GM12878 (cell line): ENCODE measurements around the gene RETREG2. TPM values are rescaled to one million over a fixed set of nuclear protein-coding genes. Genes with fewer than 3 reads are reported as not detected.

Source experiments
- ATAC-seq: fragments of 200-7000 bp; cut with Tn5 transposase; 3 replicates; pipeline ENCODE4 v1.9.1; 2020; ENCODE audit warnings: mild to moderate bottlenecking, moderate library complexity
- BruUV-seq: library from RNA; stranded (reverse); fragments of 400-500 nt; replicated peaks from 2 replicates; lab custom pipeline; 2021; lab: Mats Ljungman, UMichigan
- CTCF ChIA-PET: fragments of 300-600 bp; sonication (Branson Sonifier 250); formaldehyde crosslinking; extraction: SDS; loops from one replicate; lab custom pipeline; 2021; ENCODE audit warnings: inconsistent platforms; lab: Yijun Ruan, JAX
- POLR2A ChIA-PET: fragments of 350-600 bp; formaldehyde crosslinking; extraction: SDS; loops from one replicate; lab custom pipeline; 2021; ENCODE audit warnings: inconsistent platforms; lab: Charles Lee
- RAD21 ChIA-PET: fragments of 300-600 bp; sonication (Branson Sonifier 250); formaldehyde crosslinking; loops from one replicate; lab custom pipeline; 2023; ENCODE audit warnings: antibody characterized with exemption; ENCODE audit not compliant: unreplicated experiment; lab: Charles Lee
- SMC1A ChIA-PET: fragments of 300-600 bp; sonication (Branson Sonifier 250); formaldehyde crosslinking; loops from one replicate; lab custom pipeline; 2023; ENCODE audit not compliant: unreplicated experiment, uncharacterized antibody; lab: Charles Lee
- DNase-seq: peaks from one replicate; pipeline ENCODE4 v3.0.0-alpha.2; 2011; ENCODE audit warnings: low read depth, low spot score
- FAIRE-seq: peaks from 3 replicates; lab custom pipeline; 2011; peaks lifted over from hg19 to GRCh38; lab: Jason Lieb, UNC
- H2AFZ ChIP-seq: 2 replicates; pipeline ENCODE4 v1.6.0; 2011; ENCODE audit warnings: low read depth, low read length, control low read depth; ENCODE audit not compliant: control insufficient read depth
- H3K27ac ChIP-seq: 2 replicates; pipeline ENCODE4 v1.5.1; 2011; ENCODE audit warnings: control low read depth; ENCODE audit not compliant: control insufficient read depth, insufficient read depth
- H3K27me3 ChIP-seq, 2 experiments: replicated peaks in 1 of 2; 2 replicates each; pipeline versions ENCODE4 v1.6.0 to v1.6.1; 2011; ENCODE audit warnings: low read length in 1 of 2; ENCODE audit not compliant: control insufficient read depth in 2 of 2, insufficient read depth in 2 of 2
- H3K36me3 ChIP-seq, 2 experiments: 2 replicates each; pipeline ENCODE4 v1.5.1; 2011; ENCODE audit warnings: low read length in 1 of 2; ENCODE audit not compliant: control insufficient read depth in 2 of 2, insufficient read depth in 2 of 2
- H3K4me1 ChIP-seq: 2 replicates; pipeline ENCODE4 v1.6.1; 2011; ENCODE audit warnings: mild to moderate bottlenecking, low read length, moderate library complexity, mixed read lengths; ENCODE audit not compliant: control insufficient read depth, insufficient read depth
- H3K4me2 ChIP-seq: 2 replicates; pipeline ENCODE4 v1.6.0; 2011; ENCODE audit warnings: control low read depth; ENCODE audit not compliant: control insufficient read depth, insufficient read depth
- H3K4me3 ChIP-seq: fragments of 200-600 bp; sonication (generic); 2 replicates; pipeline ENCODE4 v1.5.1; 2016
- H3K79me2 ChIP-seq: 2 replicates; pipeline ENCODE4 v1.6.0; 2011; ENCODE audit warnings: low read length; ENCODE audit not compliant: control insufficient read depth, insufficient read depth
- H3K9ac ChIP-seq: 2 replicates; pipeline ENCODE4 v1.8.0; 2011; ENCODE audit warnings: low read length, control low read depth, mixed read lengths; ENCODE audit not compliant: control insufficient read depth, insufficient read depth
- H3K9me3 ChIP-seq: replicated peaks from 3 replicates; pipeline ENCODE4 v1.5.1; 2011; ENCODE audit warnings: mild to moderate bottlenecking, low read length; ENCODE audit not compliant: control insufficient read depth, insufficient read depth
- H4K20me1 ChIP-seq: 2 replicates; pipeline ENCODE4 v1.6.0; 2011; ENCODE audit not compliant: control insufficient read depth, insufficient read depth
- CREB1 ChIP-seq: IDR thresholded peaks from 2 replicates; pipeline ENCODE4 v1.6.1; 2012; ENCODE audit warnings: low read depth, mild to moderate bottlenecking, inconsistent platforms
- EED ChIP-seq: sonication (generic); IDR thresholded peaks from 2 replicates; pipeline ENCODE4 v1.6.1; 2016; ENCODE audit warnings: antibody characterized with exemption, low read depth
- HDAC6 ChIP-seq: fragments of 200-600 bp; sonication (generic); IDR thresholded peaks from one replicate; pipeline ENCODE4 v1.8.0; 2017; ENCODE audit warnings: antibody characterized with exemption; ENCODE audit not compliant: unreplicated experiment
- NR2C1 ChIP-seq: fragments of 450-650 bp; IDR thresholded peaks from 2 replicates; pipeline ENCODE4 v1.6.1; 2017; ENCODE audit warnings: antibody characterized with exemption, mild to moderate bottlenecking, moderate library complexity
- POLR2AphosphoS5 ChIP-seq: IDR thresholded peaks from 2 replicates; pipeline ENCODE4 v1.6.1; 2011; ENCODE audit warnings: mild to moderate bottlenecking, low read length, inconsistent platforms
- POU2F2 ChIP-seq: IDR thresholded peaks from 3 replicates; pipeline ENCODE4 v1.6.1; 2011; ENCODE audit warnings: low read depth, mild to moderate bottlenecking, low read length, borderline replicate concordance
- REST ChIP-seq: IDR thresholded peaks from 2 replicates; pipeline ENCODE4 v1.6.1; 2012; ENCODE audit warnings: mild to moderate bottlenecking, low read depth, low read length
- TAF1 ChIP-seq: IDR thresholded peaks from 2 replicates; pipeline ENCODE4 v1.6.1; 2011; ENCODE audit warnings: mild to moderate bottlenecking, low read depth, low read length, borderline replicate concordance
- ZNF274 ChIP-seq: IDR thresholded peaks from one replicate; pipeline ENCODE4 v1.8.0; 2011; ENCODE audit not compliant: insufficient read length, insufficient read depth
- WGBS: methylation state at CpG from one replicate; pipeline ENCODE4 v1.1.6; 2016; ENCODE audit warnings: low lambda C conversion rate; ENCODE audit not compliant: insufficient replicate concordance, insufficient coverage; ENCODE audit errors: missing lambda C conversion rate; 5-methylcytosine and 5-hydroxymethylcytosine counted together
- in situ Hi-C: fragments of 300-500 bp; cut with MboI; formaldehyde crosslinking; loops from 9 replicates; pipeline ENCODE4 v1.14.3; 2018; ENCODE audit warnings: mixed read lengths
- intact Hi-C: fragments of 100-400 bp; cut with micrococcal nuclease; formaldehyde crosslinking; loops from one replicate; pipeline ENCODE4 v1.14.2; 2022; ENCODE audit not compliant: unreplicated experiment
- polyA plus RNA-seq, 11 experiments: library from polyadenylated mRNA; depleted of rRNA in 4 of 11; unstranded in 6 of 11; stranded (reverse) in 5 of 11; fragments of >200 nt; fragmentation: Nextera tagmentation in 4 of 11; fragmentation: Illumina TruSeq in 1 of 11; extraction: Ambion mirVana in 4 of 11; extraction: Trizol in 1 of 11; gene quantifications; 1 replicate in 1 of 11; 2 replicates in 10 of 11; pipeline versions ENCODE4 v1.2.1 to v1.2.3, GENCODE V29; 2011 to 2016; ENCODE audit warnings: inconsistent platforms in 2 of 11, missing spikeins in 2 of 11, low read depth in 1 of 11
- total RNA-seq, 4 experiments: library from RNA; depleted of rRNA in 3 of 4; stranded (reverse); fragments of >200 nt in 3 of 4; fragmentation: Illumina TruSeq in 1 of 4; extraction: Trizol in 1 of 4; gene quantifications; 2 replicates each; pipeline versions ENCODE4 v1.2.1 to v1.2.3, GENCODE V29; 2013 to 2021
- TF ChIP-seq, protein P1 (sequence below): fragments of 450-650 bp; IDR thresholded peaks from 2 replicates; pipeline ENCODE4 v1.6.1; 2016; ENCODE audit warnings: mild to moderate bottlenecking, moderate library complexity, borderline replicate concordance

RETREG2 gene
- total and polyA plus RNA-seq, 10 of the 15 experiments (the other 5 are each of a cell fraction or from before 2014, with no cell fraction given) = 10.1 to 72.0 (median 28.3) TPM

GRCh38 chr2:219197388-219197787, 19.3 kb downstream of the RETREG2 start:
- ChIA-PET RAD21 (interaction anchor here (1.0 kb wide), 1 partner anchor 9 kb away, joined by 3 read pairs; no protein-coding TSS in a partner anchor), SMC1A (no interaction called here), CTCF (interaction anchor here (0.7 to 1.3 kb wide), 3 partner anchors 17 to 26 kb away, joined by 3 read pairs; no protein-coding TSS in a partner anchor), POLR2A (interaction anchor here (0.7 kb wide), 1 partner anchor 61 kb away, joined by 3 read pairs; no protein-coding TSS in a partner anchor)
- in situ Hi-C loops = no loop called here
- no peak for FAIRE-seq
- BruUV-seq = no TSS peak
- Histone ChIP-seq H3K27ac (no peak overlapping the region), H2AFZ (no peak overlapping the region), H3K4me1 (no peaks in the 10 kb centered on the region), H3K79me2 (no peaks in the 10 kb centered on the region), H3K4me2 (no peak overlapping the region), H4K20me1 (no peaks in the 10 kb centered on the region), H3K36me3 (no peaks in the 10 kb centered on the region), H3K4me3 (no peak overlapping the region), H3K9me3 (no peaks in the 10 kb centered on the region), H3K27me3 (no peaks in the 10 kb centered on the region), H3K9ac (no peak overlapping the region)
- TF ChIP-seq CREB1 = no peak
- 0% methylated on average over 1 of the region's 1 CpG for WGBS
- ATAC-seq = no peak
- intact Hi-C loops = no loop called here
- no peak for DNase-seq

- RAD21 ChIA-PET = no interaction called here
- H3K4me1 ChIP-seq = no peaks in the 10 kb centered on the region
- WGBS = 65% methylated on average over 5 of the region's 5 CpGs
- CTCF ChIA-PET = no interaction called here
- SMC1A ChIA-PET = interaction anchor here (0.8 kb wide), 1 partner anchor 28 kb away, joined by 3 read pairs; no protein-coding TSS in a partner anchor
- BruUV-seq = no TSS peak
- no peak overlapping the region for H2AFZ ChIP-seq
- in situ Hi-C loops = no loop called here
- ATAC-seq (no peak), DNase-seq (no peak), FAIRE-seq (no peak)
- no peaks in the 10 kb centered on the region for H3K79me2 ChIP-seq
- H3K4me2 ChIP-seq = no peak overlapping the region
- no peaks in the 10 kb centered on the region for H4K20me1 ChIP-seq
- H3K9ac ChIP-seq = no peak overlapping the region
- no peaks in the 10 kb centered on the region for H3K27me3 ChIP-seq
- no peaks in the 10 kb centered on the region for H3K9me3 ChIP-seq
- intact Hi-C loops = no loop called here
- H3K36me3 ChIP-seq = no peaks in the 10 kb centered on the region
- H3K27ac ChIP-seq = no peak overlapping the region
- H3K4me3 ChIP-seq = no peak overlapping the region
- POLR2A ChIA-PET = interaction anchor here (1.6 kb wide), 1 partner anchor 17 kb away, joined by 4 read pairs; no protein-coding TSS in a partner anchor
- TF ChIP-seq ZNF274 (no peak), NR2C1 (no peak), HDAC6 (no peak), REST (no peak), POLR2AphosphoS5 (no peak), POU2F2 (no peak), EED (no peak), TAF1 (no peak)
- TF ChIP-seq, protein P1, sequence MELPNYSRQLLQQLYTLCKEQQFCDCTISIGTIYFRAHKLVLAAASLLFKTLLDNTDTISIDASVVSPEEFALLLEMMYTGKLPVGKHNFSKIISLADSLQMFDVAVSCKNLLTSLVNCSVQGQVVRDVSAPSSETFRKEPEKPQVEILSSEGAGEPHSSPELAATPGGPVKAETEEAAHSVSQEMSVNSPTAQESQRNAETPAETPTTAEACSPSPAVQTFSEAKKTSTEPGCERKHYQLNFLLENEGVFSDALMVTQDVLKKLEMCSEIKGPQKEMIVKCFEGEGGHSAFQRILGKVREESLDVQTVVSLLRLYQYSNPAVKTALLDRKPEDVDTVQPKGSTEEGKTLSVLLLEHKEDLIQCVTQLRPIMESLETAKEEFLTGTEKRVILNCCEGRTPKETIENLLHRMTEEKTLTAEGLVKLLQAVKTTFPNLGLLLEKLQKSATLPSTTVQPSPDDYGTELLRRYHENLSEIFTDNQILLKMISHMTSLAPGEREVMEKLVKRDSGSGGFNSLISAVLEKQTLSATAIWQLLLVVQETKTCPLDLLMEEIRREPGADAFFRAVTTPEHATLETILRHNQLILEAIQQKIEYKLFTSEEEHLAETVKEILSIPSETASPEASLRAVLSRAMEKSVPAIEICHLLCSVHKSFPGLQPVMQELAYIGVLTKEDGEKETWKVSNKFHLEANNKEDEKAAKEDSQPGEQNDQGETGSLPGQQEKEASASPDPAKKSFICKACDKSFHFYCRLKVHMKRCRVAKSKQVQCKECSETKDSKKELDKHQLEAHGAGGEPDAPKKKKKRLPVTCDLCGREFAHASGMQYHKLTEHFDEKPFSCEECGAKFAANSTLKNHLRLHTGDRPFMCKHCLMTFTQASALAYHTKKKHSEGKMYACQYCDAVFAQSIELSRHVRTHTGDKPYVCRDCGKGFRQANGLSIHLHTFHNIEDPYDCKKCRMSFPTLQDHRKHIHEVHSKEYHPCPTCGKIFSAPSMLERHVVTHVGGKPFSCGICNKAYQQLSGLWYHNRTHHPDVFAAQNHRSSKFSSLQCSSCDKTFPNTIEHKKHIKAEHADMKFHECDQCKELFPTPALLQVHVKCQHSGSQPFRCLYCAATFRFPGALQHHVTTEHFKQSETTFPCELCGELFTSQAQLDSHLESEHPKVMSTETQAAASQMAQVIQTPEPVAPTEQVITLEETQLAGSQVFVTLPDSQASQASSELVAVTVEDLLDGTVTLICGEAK = no peak
Measured at GRCh38 chr2:219198974-219199373, 20.9 kb downstream of the RETREG2 start.
